DLD1 (cell line): ENCODE measurements around the gene ZFAND2B.

ENCODE experiments used
- in situ Hi-C: cut with HindIII; loops from 2 replicates; pipeline ENCODE4 v1.10.0; 2017; ENCODE audit warnings: low sequenced_read_pairs

ZFAND2B gene

GRCh38 chr2:219204425-219205164 is 2.0 kb upstream of the ZFAND2B start:
- in situ Hi-C loops: no loop called here

DNA sequence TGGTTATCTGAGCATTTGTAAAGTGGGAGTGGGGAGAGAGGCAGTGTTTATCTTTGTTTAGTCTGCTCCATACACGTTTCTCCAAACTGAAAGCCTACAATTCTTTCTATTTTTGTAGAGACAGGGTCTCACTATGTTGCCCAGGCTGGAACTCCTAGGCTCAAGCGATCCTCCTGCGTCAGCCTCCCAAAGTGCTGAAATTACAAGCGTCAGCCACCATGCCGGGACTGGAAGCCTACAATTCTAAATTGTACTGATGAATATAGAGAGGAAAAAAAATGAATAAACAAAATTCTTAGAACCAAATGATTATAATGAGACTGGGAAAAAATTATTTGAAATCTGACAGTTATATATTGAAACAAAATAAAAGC is 1.4 kb upstream of the ZFAND2B start:
- in situ Hi-C loops: no loop called here

GRCh38 chr2:219205981-219206327 is 628 bp upstream of the ZFAND2B start:
- in situ Hi-C loops: no loop called here

GRCh38 chr2:219207134-219207883 is 727 bp downstream of the ZFAND2B start:
- in situ Hi-C loops: no loop called here

DNA sequence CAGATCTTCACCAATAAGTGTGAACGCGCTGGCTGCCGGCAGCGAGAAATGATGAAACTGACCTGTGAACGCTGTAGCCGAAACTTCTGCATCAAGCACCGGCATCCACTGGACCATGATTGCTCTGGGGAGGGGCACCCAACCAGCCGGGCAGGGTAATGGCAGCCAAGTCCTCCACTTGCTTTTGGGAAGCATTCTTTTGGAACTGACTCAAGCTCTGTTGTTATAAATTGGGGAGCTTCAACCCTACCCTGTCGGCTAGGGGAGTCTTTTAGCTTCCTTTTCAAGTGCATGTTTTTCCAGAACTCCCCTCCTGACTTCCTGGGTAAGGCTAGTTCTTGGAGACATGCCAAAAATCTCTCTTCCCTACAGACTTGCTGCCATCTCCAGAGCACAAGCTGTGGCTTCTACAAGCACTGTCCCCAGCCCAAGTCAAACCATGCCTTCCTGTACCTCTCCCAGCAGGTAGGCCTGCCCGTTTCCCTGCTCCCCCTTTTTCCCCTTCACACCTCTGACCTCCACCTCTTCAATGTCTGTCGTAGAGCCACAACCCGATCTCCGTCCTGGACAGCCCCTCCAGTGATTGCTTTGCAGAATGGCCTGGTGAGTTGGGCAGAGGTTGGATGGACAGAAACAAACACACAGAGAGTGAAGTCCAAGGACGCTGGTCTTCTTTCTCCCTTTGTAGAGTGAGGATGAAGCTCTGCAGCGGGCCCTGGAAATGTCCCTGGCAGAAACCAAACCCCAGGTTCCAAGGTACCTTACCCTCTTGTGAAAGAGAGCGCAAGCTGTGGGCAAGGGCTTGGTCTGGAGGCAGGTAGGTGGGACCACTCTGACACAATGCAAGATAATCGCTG is 1.5 kb downstream of the ZFAND2B start:
- in situ Hi-C loops: no loop called here

GRCh38 chr2:219209236-219210195 is 2.9 kb downstream of the ZFAND2B start:
- in situ Hi-C loops: no loop called here

- in situ Hi-C loops: no loop called here
These were observed 3.8 kb downstream of the ZFAND2B start for GRCh38 chr2:219210196-219210885.

DNA sequence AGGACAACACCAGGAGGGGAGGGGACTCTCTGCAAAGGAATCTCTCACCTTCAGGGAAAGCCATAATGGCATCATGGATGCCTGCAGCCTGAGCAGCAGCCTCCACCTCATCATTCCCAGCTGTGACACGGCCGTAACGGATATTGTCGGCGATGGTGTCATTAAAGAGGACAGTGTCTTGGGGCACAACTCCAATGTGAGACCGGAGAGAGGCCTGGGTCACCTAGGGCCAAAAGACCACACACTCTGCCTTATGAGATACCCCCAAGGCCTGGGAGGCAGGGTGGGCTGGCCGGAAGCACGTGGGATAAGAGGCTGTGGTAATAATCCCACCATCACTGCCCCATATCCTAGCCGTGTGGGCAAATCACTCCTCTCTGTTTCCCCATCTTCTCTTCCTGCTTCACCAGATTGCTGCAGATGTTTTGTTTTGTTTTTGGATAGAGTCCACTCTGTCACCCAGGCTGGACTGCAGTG is 4.3 kb downstream of the ZFAND2B start:
- in situ Hi-C loops: no loop called here

DNA sequence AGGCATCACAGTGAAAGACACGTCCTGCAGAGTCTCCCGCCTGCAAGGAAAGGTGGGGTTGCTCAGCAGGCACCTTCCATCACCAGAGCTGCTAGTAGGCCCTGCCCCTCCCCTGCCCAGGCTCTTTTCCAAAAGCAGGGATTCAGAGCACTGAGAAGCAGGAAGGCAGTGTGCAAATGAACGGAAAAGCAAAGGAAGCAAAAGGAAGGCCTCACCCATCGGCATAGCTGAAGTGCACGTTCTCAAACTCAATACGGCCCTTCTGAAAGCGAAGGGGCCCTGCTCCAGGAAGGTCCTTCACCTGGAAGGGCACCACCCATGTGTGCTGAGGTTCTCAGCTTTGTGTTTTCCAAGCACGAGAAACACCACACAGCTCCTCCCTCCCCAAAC is 6.4 kb downstream of the ZFAND2B start:
- in situ Hi-C loops: no loop called here

GRCh38 chr2:219213486-219214071 is 7.0 kb downstream of the ZFAND2B start:
- in situ Hi-C loops: no loop called here

DNA sequence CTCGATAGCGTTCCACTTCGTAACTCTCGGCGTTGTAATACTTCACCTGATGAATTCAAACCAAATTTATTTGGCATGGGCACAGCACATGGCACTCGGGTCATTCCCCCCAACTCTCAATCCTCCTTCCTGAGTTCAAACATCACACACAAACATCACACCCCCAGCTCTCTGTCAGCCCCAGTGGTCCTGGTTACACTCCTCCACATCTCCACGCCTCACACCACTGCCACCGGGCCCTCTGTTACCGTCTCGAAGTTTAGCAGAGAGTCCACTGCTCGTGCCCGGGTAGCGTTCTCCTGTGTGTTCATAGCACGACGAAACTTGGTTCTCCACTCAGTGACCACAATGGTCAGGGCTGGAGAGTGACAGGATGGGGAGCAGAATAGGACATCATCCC is 7.6 kb downstream of the ZFAND2B start:
- in situ Hi-C loops: no loop called here

GRCh38 chr2:219214786-219215185 is 8.2 kb downstream of the ZFAND2B start:
- in situ Hi-C loops: no loop called here

- in situ Hi-C loops: no loop called here
These were observed 9.4 kb downstream of the ZFAND2B start for GRCh38 chr2:219215871-219216534.

DNA sequence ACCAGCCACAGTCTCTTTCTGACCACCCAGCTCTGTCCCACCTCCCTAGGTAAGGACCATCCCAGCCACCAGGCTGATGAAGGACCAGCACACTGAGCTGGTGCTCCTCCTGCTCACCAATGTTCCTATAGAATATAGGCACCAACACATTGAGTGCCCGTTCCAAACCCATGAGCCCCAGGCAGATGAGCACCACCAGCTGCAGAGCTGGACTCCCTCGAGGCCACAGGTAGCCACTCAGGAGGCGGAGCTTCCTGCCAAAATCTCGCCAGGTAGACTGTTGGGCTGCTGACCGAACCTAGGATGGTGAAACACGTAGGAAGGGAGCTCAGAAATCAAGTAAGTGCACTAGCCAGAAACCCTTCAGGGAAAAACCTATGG is 9.9 kb downstream of the ZFAND2B start:
- in situ Hi-C loops: no loop called here

DNA sequence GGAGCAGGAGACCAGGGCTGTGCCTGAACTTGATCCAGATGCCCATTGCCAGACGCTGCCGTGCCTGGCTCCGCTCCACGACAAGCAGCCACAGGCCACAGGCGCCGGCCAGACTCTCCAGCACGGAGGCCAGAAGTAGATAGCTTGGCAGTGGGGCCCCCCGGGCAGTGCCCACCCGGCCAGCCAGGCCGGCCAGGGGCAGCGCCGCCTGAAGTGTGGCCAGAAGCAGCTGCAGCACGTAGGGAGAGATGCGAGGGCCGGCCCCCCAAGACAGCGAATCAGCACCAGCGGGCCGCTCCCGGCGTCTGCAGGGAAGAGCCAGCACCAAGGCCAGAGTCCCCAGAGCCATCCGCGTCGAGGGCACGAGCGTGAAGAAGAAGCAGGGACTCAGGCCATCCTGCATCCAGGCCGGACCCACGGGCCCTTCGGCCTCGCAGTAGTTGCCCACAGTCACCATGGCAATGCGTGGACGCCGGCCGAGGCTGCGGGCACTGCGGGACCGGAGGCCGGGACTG is 11.7 kb downstream of the ZFAND2B start:
- in situ Hi-C loops: no loop called here

DNA sequence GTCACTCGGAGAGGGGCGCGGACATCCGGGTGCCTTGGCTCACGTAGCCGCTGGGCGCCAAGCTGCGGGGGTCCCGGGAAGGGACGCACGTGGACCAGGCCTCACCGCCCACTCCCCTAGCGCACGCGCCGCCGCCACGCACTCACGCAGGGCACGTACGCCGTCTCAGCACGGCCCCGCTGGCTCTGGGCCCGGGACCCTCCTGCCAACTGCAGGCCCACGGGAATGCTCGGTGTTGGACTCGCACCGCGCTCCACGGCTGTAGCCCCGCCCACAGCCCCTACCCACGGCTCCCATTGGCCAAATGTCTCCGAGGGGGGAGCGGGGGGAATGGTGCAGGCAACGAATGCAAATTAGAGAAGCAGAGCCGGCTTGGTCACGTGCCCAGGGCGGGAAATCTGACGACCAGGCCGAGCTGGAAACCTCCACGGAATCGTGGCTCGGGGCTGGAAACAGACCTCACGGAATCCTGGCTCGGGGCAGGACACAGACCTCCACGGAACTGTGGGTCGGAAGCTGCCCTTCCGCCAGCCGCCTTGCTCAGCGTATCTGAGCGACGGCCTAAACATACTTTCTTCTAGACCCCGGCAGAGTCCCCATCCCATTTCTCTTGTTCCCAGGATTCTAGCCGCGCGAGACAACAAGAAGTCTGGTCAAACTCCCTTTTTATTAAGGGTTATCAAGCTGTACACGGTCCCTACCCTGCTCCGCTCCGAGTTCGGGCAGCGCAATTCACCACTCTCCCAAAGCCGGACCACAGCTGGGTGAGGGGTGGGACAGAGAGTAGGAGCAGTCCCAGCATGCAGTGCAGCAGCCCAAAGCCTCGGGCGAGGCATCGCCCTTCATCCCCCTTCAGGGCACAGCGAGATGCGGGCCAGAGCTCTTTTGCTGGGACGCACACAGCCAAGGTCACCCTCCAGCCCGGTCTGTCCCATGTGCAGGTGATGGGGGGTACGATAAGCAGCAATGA is 12.4 kb downstream of the ZFAND2B start, which contains the start of gene ABCB6:
TSS of gene ABCB6 (minus strand) at position 227 of the 970 bp plus-strand sequence. CDS start 285 bp downstream, outside the sequence.
- in situ Hi-C loops: no loop called here

DNA sequence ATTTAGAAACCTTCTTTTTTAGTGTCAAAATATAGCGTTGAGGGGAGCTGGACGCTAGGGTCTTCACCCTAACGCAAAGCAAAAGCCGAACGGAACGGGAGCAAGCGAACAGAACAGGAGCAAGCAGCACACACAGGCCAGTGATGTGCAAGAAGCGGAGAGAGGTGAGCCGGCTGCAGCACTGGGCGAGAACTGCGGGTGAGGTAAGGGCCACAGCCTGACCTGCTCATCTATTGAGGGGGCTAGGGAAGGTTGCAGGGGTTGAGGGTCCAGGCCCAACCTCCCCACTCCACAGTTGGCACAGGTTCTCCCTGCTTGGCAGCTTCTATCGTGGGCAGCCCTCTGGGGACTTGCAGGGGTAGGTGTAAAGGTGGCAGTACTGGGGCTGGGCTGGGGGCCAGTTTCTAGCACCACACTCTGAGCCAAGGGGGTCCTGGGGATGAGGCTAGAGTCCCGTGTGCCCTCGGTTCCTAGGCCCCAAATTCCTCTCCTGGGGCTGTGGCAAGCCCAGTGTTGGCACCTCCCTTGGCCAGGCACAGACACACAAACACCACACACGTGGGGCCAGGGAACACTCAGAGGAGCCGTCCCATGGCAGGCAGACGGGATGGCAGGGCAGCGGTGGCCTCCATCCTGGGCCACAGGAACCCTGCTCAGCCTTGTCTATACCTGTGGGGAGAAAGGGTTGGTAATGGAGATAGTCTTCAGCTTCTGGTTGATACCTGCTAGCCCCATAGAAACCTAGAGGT is 13.4 kb downstream of the ZFAND2B start:
- in situ Hi-C loops: no loop called here
